Lower leg skin (tissue), 3 donors: ENCODE data around the gene LEFTY1.

Experiments used
- POLR2A ChIP-seq, 2 donors: fragments of 450-650 bp; IDR thresholded peaks; one replicate each; pipeline ENCODE4 v1.6.1; 2016 to 2017; ENCODE audit warnings: antibody characterized with exemption in 2 of 2, mild to moderate bottlenecking in 1 of 2, moderate library complexity in 1 of 2
- TF ChIP-seq, protein P1 (sequence below), 3 donors: fragments of 450-650 bp; IDR thresholded peaks; one replicate each; pipeline ENCODE4 v1.5.1; 2016; ENCODE audit warnings: antibody characterized with exemption in 3 of 3, mild to moderate bottlenecking in 3 of 3, moderate library complexity in 2 of 3

DNA sequence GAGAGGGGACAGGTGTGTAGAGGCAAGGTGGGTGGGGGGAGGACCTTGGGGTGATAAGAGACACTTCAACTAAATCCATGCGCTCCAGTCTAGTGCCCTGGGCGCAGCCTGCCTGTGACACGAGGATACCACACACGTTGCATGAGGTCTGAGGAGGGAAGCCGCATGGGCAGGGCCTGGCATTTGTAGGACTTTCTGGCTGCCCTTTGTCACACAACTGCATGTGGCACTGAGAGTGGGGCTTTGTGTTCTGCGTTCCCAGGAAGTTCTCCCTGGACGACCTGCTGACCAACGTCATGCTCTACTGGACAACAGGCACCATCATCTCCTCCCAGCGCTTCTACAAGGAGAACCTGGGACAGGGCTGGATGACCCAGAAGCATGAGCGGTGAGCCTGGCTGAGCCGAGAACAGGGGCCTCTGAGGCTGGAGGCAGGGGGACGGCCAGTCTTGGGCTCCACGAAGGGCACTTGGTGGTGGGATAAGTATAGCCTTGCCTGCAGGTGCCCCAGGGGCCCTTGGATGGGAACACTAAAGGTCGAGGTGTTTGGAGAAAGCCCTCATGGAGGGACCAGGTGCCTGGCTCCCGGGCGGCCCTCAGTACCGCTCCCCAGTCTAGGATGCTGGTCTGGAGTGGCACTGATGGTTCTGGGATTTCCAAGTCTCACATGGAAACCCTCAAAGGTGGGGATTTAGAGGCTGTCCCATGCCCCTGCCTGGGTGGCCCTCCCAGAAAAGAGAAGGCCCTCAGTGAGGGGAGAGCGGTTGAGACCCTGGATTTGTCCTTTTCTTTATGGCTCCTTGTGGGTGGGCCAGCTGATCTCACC is 44.5 kb downstream of the LEFTY1 start:
- TF ChIP-seq, protein P1, sequence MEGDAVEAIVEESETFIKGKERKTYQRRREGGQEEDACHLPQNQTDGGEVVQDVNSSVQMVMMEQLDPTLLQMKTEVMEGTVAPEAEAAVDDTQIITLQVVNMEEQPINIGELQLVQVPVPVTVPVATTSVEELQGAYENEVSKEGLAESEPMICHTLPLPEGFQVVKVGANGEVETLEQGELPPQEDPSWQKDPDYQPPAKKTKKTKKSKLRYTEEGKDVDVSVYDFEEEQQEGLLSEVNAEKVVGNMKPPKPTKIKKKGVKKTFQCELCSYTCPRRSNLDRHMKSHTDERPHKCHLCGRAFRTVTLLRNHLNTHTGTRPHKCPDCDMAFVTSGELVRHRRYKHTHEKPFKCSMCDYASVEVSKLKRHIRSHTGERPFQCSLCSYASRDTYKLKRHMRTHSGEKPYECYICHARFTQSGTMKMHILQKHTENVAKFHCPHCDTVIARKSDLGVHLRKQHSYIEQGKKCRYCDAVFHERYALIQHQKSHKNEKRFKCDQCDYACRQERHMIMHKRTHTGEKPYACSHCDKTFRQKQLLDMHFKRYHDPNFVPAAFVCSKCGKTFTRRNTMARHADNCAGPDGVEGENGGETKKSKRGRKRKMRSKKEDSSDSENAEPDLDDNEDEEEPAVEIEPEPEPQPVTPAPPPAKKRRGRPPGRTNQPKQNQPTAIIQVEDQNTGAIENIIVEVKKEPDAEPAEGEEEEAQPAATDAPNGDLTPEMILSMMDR (IDR thresholded peaks at IDR 0.05): no peak
- no peak for TF ChIP-seq POLR2A (IDR thresholded peaks at IDR 0.05)
